KOPT-K1 (cell line): Measurements from ENCODE around the gene NPM1.

ENCODE experiments used
- H3K27ac ChIP-seq: fragments of 200-600 bp; sonication (generic); 2 replicates; pipeline ENCODE4 v1.5.1; 2016; ENCODE audit warnings: antibody characterized with exemption, mild to moderate bottlenecking, low read depth, low read length; ENCODE audit not compliant: poor library complexity, severe bottlenecking
- H3K36me3 ChIP-seq: fragments of 200-600 bp; sonication (generic); 2 replicates; pipeline ENCODE4 v1.5.1; 2017; ENCODE audit warnings: antibody characterized with exemption, mild to moderate bottlenecking, low read length, moderate library complexity; ENCODE audit not compliant: insufficient read depth
- H3K9me3 ChIP-seq: fragments of 200-600 bp; sonication (generic); 2 replicates; pipeline ENCODE4 v1.5.1; 2017; ENCODE audit warnings: antibody characterized with exemption, low read length, mild to moderate bottlenecking; ENCODE audit not compliant: insufficient read depth, poor library complexity, severe bottlenecking

The NPM1 gene

GRCh38 chr5:171415115-171415730, 27.6 kb downstream of the NPM1 start:
- Histone ChIP-seq H3K27ac (no peak overlapping the region), H3K9me3 (no peaks in the 10 kb centered on the region), H3K36me3 (peaks cover 64% of the 10 kb centered on the region)

GRCh38 chr5:171416160-171417049, 28.8 kb downstream of the NPM1 start:
- peaks cover 52% of the 10 kb centered on the region for H3K36me3 ChIP-seq
- no peaks in the 10 kb centered on the region for H3K9me3 ChIP-seq
- no peak overlapping the region for H3K27ac ChIP-seq

GRCh38 chr5:171418316-171418981, 30.8 kb downstream of the NPM1 start:
- H3K36me3 ChIP-seq: peaks cover 32% of the 10 kb centered on the region
- no peaks in the 10 kb centered on the region for H3K9me3 ChIP-seq
- no peak overlapping the region for H3K27ac ChIP-seq

- H3K36me3 ChIP-seq: peaks cover 25% of the 10 kb centered on the region
- no peak within 1 kb of the TSS for H3K27ac ChIP-seq
- no peaks in the 10 kb centered on the region for H3K9me3 ChIP-seq
These were observed 31.5 kb downstream of the NPM1 start, which contains the start of gene FGF18 for GRCh38 chr5:171418982-171419687. FGF18 (plus strand) TSS chr5:171419647; CDS start chr5:171420200, 553 bp downstream.

GRCh38 chr5:171419688-171420430, 32.2 kb downstream of the NPM1 start:
- no peaks in the 10 kb centered on the region for H3K9me3 ChIP-seq
- H3K36me3 ChIP-seq: peaks cover 20% of the 10 kb centered on the region
- H3K27ac ChIP-seq: no peak overlapping the region

GRCh38 chr5:171420431-171421241, 33.0 kb downstream of the NPM1 start:
- H3K27ac ChIP-seq: no peak overlapping the region
- H3K9me3 ChIP-seq: no peaks in the 10 kb centered on the region
- peaks cover 17% of the 10 kb centered on the region for H3K36me3 ChIP-seq

GRCh38 chr5:171421331-171422262, 33.9 kb downstream of the NPM1 start:
- Histone ChIP-seq H3K9me3 (no peaks in the 10 kb centered on the region), H3K36me3 (peaks cover 9% of the 10 kb centered on the region), H3K27ac (no peak overlapping the region)

GRCh38 chr5:171422495-171422894, 34.8 kb downstream of the NPM1 start:
- Histone ChIP-seq H3K36me3 (peaks cover 5% of the 10 kb centered on the region; the same call in 1 of the 2 replicates), H3K9me3 (no peaks in the 10 kb centered on the region), H3K27ac (no peak overlapping the region)

GRCh38 chr5:171422902-171423663, 35.4 kb downstream of the NPM1 start:
- peaks cover 3% of the 10 kb centered on the region; the same call in 1 of the 2 replicates for H3K36me3 ChIP-seq
- H3K9me3 ChIP-seq: no peaks in the 10 kb centered on the region
- H3K27ac ChIP-seq: no peak overlapping the region

GRCh38 chr5:171424726-171425125, 37.1 kb downstream of the NPM1 start:
- Histone ChIP-seq H3K9me3 (no peaks in the 10 kb centered on the region), H3K27ac (no peak overlapping the region), H3K36me3 (no peaks in the 10 kb centered on the region)

- no peak overlapping the region for H3K27ac ChIP-seq
- H3K9me3 ChIP-seq: no peaks in the 10 kb centered on the region
- no peaks in the 10 kb centered on the region for H3K36me3 ChIP-seq
These were observed 38.1 kb downstream of the NPM1 start for GRCh38 chr5:171425596-171426244.

- Histone ChIP-seq H3K27ac (no peak overlapping the region), H3K9me3 (no peaks in the 10 kb centered on the region), H3K36me3 (no peaks in the 10 kb centered on the region)
These were observed 38.6 kb downstream of the NPM1 start for GRCh38 chr5:171426266-171426665.
